ENCODE data around the gene PLOD2. TPM values are rescaled to one million over a fixed set of nuclear protein-coding genes. Genes with fewer than 3 reads are reported as not detected.

PLOD2 gene
- total and polyA plus RNA-seq, 4 donors: 17.8 to 73.9 (median 22.7) TPM

- no peak for TF ChIP-seq CTCF (IDR thresholded peaks at IDR 0.05; ENCODE audit: control extremely low read depth, extremely low read depth)
- Histone ChIP-seq H3K9ac (ENCODE audit: insufficient read depth in 1 of 2, low read length in 2 of 2) (no peak overlapping the region), H3K27me3 (ENCODE audit: control insufficient read depth in 3 of 3, insufficient read depth in 3 of 3, low read length in 2 of 3) (no peaks in the 10 kb centered on the region), H3K9me3 (ENCODE audit: control insufficient read depth in 4 of 4, insufficient read depth in 3 of 4, low read length in 3 of 4) (peaks cover 0 to 3% (median 0%) of the 10 kb centered on the region in 4 donors), H3K4me3 (no peak overlapping the region), H3K27ac (ENCODE audit: low read depth in 1 of 2, low read length in 1 of 2) (peak overlapping the region in 1 of 2 donors; percentile 9), H3K36me3 (ENCODE audit: control insufficient read depth in 4 of 4, insufficient read depth in 4 of 4, low read length in 4 of 4) (peaks cover 0 to 18% (median 8%) of the 10 kb centered on the region in 4 donors), H3K4me1 (ENCODE audit: control insufficient read depth in 5 of 5, insufficient read depth in 5 of 5, low read length in 5 of 5) (peaks cover 0 to 4% (median 0%) of the 10 kb centered on the region in 5 donors)
- 76 to 79% methylated on average over 3 of the region's 3 CpGs for WGBS, 2 donors
- no peak for ATAC-seq (ENCODE audit: insufficient read depth, low FRiP score)
- DNase-seq: no peak
Observed at GRCh38 chr3:146072061-146072460, 88.9 kb downstream of the PLOD2 start.

GRCh38 chr3:146071632-146072031, 89.4 kb downstream of the PLOD2 start:
- ATAC-seq (ENCODE audit: insufficient read depth, low FRiP score) (peak; percentile 19), DNase-seq (no peak)
- peaks cover 0 to 3% (median 0%) of the 10 kb centered on the region in 4 donors for H3K9me3 ChIP-seq (ENCODE audit: control insufficient read depth in 4 of 4, insufficient read depth in 3 of 4, low read length in 3 of 4)
- H3K4me3 ChIP-seq: no peak overlapping the region
- H3K27ac ChIP-seq (ENCODE audit: low read depth in 1 of 2, low read length in 1 of 2): peak overlapping the region in 1 of 2 donors; percentile 9
- peaks cover 0 to 4% (median 0%) of the 10 kb centered on the region in 5 donors for H3K4me1 ChIP-seq (ENCODE audit: control insufficient read depth in 5 of 5, insufficient read depth in 5 of 5, low read length in 5 of 5)
- TF ChIP-seq CTCF (IDR thresholded peaks at IDR 0.05; ENCODE audit: control extremely low read depth, extremely low read depth): no peak
- no peaks in the 10 kb centered on the region for H3K27me3 ChIP-seq (ENCODE audit: control insufficient read depth in 3 of 3, insufficient read depth in 3 of 3, low read length in 2 of 3)
- 46 to 51% methylated on average over 2 of the region's 2 CpGs for whole genome bisulfite sequencing, 2 donors
- no peak overlapping the region for H3K9ac ChIP-seq (ENCODE audit: insufficient read depth in 1 of 2, low read length in 2 of 2)
- H3K36me3 ChIP-seq (ENCODE audit: control insufficient read depth in 4 of 4, insufficient read depth in 4 of 4, low read length in 4 of 4): peaks cover 0 to 18% (median 8%) of the 10 kb centered on the region in 4 donors

GRCh38 chr3:146067048-146067447, 93.9 kb downstream of the PLOD2 start:
- peaks cover 0 to 10% (median 2%) of the 10 kb centered on the region in 4 donors for H3K36me3 ChIP-seq (ENCODE audit: control insufficient read depth in 4 of 4, insufficient read depth in 4 of 4, low read length in 4 of 4)
- H3K4me3 ChIP-seq: no peak overlapping the region
- H3K9me3 ChIP-seq (ENCODE audit: control insufficient read depth in 4 of 4, insufficient read depth in 3 of 4, low read length in 3 of 4): no peaks in the 10 kb centered on the region
- TF ChIP-seq CTCF (IDR thresholded peaks at IDR 0.05; ENCODE audit: control extremely low read depth, extremely low read depth): no peak
- WGBS, 2 donors: 85 to 92% methylated on average over 3 of the region's 3 CpGs
- no peaks in the 10 kb centered on the region for H3K27me3 ChIP-seq (ENCODE audit: control insufficient read depth in 3 of 3, insufficient read depth in 3 of 3, low read length in 2 of 3)
- no peak overlapping the region for H3K9ac ChIP-seq (ENCODE audit: insufficient read depth in 1 of 2, low read length in 2 of 2)
- ATAC-seq (ENCODE audit: insufficient read depth, low FRiP score) (no peak), DNase-seq (no peak)
- no peak overlapping the region for H3K27ac ChIP-seq (ENCODE audit: low read depth in 1 of 2, low read length in 1 of 2)
- peaks cover 0 to 3% (median 0%) of the 10 kb centered on the region in 5 donors for H3K4me1 ChIP-seq (ENCODE audit: control insufficient read depth in 5 of 5, insufficient read depth in 5 of 5, low read length in 5 of 5)

GRCh38 chr3:146065573-146066006, 95.4 kb downstream of the PLOD2 start:
- H3K9me3 ChIP-seq (ENCODE audit: control insufficient read depth in 4 of 4, insufficient read depth in 3 of 4, low read length in 3 of 4): no peaks in the 10 kb centered on the region
- DNase-seq: peak; percentile 24 to 89 (median 86)
- H3K4me1 ChIP-seq (ENCODE audit: control insufficient read depth in 5 of 5, insufficient read depth in 5 of 5, low read length in 5 of 5): no peaks in the 10 kb centered on the region

More at GRCh38 chr3:146065573-146066006, 95.4 kb downstream of the PLOD2 start:
- Histone ChIP-seq H3K27ac (ENCODE audit: low read depth in 1 of 2, low read length in 1 of 2) (no peak overlapping the region), H3K9ac (ENCODE audit: insufficient read depth in 1 of 2, low read length in 2 of 2) (no peak overlapping the region), H3K27me3 (ENCODE audit: control insufficient read depth in 3 of 3, insufficient read depth in 3 of 3, low read length in 2 of 3) (no peaks in the 10 kb centered on the region), H3K4me3 (no peak overlapping the region), H3K36me3 (ENCODE audit: control insufficient read depth in 4 of 4, insufficient read depth in 4 of 4, low read length in 4 of 4) (peaks cover 0 to 5% (median 2%) of the 10 kb centered on the region in 4 donors)
- no peak for ATAC-seq (ENCODE audit: insufficient read depth, low FRiP score)
- 42 to 47% methylated on average over 2 of the region's 2 CpGs for WGBS, 2 donors
- peak; percentile 52 for TF ChIP-seq CTCF (IDR thresholded peaks at IDR 0.05; ENCODE audit: control extremely low read depth, extremely low read depth)

All from lung (tissue), 12 donors.